GM19397 (cell line): ENCODE data around the gene PPCS.

Source experiments
- ATAC-seq: cut with Tn5 transposase; IDR thresholded peaks from one replicate; pipeline ENCODE4 v1.9.1; 2021; ENCODE audit warnings: mild to moderate bottlenecking, moderate library complexity; ENCODE audit not compliant: unreplicated experiment

The PPCS gene

GRCh38 chr1:42456010-42456753 lies at the start of gene PPCS, which contains the start of gene ZMYND12:
TSS of gene PPCS (plus strand) at chr1:42456543. CDS start at chr1:42456566, 23 bp downstream.
TSS of gene ZMYND12 (minus strand) at chr1:42456022. CDS start at chr1:42455997, 25 bp downstream.
- peak; percentile 85 for ATAC-seq

DNA sequence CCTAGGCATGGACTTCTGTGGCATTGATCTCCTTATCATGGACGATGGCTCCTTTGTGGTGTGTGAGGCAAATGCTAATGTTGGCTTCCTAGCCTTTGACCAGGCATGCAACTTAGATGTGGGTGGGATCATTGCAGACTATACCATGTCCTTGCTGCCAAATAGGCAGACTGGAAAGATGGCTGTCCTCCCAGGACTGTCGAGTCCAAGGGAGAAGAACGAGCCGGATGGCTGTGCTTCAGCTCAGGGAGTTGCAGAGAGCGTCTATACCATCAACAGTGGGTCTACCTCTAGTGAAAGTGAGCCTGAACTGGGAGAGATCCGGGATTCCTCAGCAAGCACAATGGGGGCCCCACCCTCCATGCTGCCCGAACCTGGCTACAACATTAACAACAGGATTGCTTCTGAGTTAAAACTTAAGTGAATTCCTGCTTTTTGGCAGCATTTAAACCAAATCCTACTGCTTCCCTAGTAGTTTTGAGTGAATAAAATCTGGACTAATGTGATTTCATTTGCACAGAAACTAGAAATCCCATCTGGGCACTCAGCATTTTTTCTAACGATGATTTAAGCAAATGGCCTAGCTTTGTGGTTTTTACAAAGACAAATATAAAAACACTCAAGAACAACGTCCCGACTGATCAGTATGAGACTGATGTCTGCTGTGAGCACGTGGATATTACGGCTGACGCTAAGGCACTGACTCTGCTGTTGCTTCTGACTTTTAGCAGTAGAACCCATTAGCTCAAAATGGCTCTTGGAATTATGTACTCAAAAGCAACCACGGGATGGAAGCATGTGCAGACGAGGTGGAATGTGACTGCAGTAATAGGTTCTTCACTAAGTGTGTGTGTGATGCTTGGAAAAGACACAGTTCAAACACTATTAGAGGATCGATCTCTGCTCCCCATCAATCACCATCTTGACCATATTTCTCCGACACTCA lies 41.5 kb upstream of the PPCS start:
- ATAC-seq = no peak

DNA sequence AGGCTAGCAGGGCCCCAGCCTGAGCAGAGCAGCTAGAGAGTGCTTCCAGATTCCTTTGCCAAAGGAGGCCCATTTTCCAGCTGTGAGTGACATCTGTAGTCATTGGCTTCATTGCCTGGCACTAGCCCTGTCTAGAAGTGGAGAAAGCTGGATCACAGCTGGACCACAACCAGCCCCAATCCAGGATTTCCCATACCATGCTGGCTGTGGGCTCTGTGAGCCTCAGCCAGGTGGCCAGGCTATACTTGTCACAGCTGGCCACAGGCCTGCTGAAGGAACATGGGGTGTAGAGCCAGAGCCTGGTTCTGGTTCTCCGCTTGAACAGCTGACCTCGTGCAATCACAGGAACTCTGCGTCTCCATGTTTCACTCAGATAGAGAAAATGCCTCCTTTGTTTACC lies 39.2 kb upstream of the PPCS start:
- no peak for ATAC-seq

DNA sequence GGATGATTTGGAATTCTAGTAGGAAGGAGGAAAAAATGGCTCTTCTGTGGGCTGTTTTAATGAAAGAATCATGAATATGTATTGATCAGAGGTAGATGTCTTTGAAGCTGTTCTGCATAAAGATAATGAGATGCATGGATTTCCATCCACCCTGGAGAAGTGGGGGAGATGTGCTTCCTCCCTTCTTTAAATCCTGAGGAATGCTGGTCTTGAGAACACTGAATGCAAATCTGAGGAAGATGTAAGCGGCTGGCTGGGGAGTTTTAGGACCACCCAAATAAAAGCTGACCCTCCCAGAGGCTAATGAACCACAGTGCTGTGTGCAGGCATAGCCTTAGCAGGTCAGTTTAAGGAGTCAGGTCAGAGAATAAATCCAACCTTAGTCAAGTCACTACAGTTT lies 37.8 kb upstream of the PPCS start:
- no peak for ATAC-seq

DNA sequence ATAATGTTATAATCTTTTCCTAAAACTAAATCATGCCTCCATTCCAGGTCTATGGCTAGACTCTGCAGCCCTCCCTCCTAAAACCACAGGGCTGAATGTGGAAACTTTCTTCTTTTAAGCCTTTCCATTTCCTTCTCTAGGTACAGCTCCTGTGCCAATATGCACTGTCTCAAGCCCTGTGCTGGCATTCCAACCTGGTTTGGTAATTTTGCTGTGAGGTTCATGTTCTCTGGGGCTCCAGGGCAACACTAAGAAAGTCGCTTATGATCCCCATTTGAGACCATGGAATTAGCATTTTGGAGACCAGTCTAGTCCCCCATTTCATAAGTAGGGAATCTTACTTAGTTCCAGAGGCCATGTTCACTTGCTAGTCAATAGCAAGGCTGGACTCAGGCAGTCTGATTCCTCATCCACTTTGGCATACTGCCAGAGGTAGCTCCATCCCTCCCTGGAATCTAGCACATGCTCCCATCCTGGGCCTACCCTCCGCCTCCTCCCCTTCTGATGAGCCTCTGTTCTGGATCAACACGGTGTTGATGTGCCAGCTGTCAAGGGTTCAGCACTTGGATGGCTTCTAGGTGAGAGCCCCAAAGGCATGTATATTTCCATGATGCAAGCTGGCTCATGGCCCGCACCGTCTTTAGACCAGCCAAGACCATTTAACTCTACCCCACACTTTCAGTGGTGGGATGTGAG lies 37.1 kb upstream of the PPCS start:
- no peak for ATAC-seq

DNA sequence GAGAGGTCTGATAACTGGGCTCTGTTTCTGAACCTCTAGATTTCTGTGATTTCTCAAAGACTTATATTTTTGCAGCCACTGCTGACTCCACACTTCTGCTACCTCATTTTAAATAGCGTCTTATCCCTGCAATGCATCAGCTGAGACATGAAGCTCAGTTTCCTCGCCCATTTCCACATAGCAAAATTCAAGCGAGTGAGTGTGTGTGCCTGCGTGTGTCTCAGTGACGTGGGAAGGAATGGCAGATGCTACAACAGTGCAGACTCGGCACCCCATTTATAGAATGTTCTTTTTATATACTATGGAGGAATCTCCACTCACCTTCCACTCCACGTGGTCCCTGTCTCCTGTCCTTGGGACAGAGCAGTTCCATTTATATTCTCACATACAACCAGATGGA lies 36.2 kb upstream of the PPCS start:
- ATAC-seq = no peak

DNA sequence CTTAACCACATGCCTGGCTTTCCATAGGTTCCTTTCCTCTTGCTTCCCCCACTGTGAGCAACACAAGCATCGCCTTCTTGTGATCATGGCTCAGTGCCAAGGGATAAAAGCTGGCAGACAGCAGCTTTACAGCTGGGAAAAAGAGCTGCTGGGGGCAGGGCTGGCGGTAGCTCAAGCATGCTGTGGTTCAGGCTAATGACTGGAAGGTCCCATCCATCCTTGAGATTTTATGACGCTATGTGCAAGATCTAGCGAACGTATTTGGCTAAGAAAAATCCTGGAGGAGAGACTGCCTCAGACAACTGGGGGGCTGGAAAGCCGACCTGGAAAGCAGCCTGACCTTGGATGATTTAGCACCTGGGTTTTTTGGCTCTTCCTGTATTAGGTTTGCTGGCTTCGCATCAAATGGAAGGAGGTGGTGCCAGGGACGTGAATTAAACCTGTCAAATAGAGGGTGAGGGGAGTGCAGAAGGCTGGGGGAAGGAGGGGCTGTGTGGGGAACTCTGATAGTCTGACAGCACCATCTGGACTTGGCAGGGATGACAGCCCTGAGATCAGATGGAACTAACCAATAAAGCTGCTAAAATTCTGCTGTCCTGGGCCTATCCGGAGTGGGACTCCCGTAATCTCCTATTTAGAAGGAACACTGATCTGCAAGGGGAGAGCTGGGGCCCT lies 35.3 kb upstream of the PPCS start:
- no peak for ATAC-seq

- no peak for ATAC-seq
Observed at GRCh38 chr1:42422737-42423136, 33.6 kb upstream of the PPCS start.

DNA sequence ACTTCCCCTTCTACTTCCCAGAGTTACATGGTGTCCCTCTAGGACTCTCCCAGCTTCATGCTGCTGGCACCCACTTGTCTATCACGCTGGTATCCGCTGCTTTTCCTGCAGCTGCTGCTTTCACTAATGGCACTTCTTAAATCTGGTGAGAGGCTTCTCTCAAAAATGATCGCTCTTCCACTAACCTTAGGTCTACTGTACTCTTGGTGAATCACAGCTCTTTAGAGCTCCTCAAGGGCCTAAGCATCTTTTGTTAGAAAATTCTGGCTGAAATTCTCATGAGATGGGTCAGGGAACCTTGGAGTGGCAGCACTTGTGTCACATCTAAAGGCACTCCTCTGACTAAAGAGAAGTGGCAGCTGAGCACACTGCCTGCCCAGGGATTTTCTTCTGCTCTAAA lies 32.7 kb upstream of the PPCS start:
- ATAC-seq = no peak

DNA sequence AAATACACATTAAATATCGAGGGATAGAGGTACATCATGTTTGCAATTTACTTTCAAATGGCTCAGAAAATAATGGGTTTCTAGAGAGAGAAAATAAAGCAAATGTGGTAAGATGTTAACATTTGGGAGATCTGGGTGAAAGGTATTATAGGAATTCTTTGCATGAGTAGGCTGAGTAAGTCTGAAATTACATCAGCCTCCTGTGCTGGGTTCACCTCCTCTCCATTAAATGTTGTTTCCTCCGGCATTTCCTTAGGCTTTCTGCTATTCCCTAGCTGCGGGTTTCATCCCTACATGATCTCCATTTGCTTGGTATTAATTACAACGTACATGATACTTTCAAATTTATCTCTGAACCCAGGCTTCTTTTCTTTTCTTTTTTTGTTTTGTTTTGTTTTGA lies 32.1 kb upstream of the PPCS start:
- ATAC-seq = no peak

GRCh38 chr1:42427240-42427639 lies 29.1 kb upstream of the PPCS start:
- no peak for ATAC-seq

- no peak for ATAC-seq
Observed at GRCh38 chr1:42429603-42430002, 26.7 kb upstream of the PPCS start.

- no peak for ATAC-seq
Observed at GRCh38 chr1:42430286-42431135, 25.8 kb upstream of the PPCS start.

- no peak for ATAC-seq
Observed at GRCh38 chr1:42431514-42431913, 24.8 kb upstream of the PPCS start.

DNA sequence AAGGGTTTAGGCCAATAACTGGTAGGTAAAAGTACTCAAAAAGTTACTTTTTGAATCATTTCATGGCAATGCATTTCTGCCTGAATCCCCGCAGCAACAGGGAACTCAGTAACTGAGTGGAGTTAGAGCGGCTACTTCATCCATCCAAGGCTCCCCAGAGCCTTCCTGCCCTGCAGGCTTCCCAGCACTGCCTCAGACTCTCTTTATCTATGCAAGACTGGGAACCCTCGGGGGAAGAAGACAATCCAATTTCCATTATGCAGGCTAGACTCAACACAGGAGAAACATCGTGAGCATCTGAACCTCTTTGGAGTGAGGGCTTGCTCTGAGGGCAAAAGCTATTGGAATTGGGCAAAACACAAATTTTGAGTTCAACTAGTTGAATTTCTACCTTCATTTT lies 23.6 kb upstream of the PPCS start:
- no peak for ATAC-seq

DNA sequence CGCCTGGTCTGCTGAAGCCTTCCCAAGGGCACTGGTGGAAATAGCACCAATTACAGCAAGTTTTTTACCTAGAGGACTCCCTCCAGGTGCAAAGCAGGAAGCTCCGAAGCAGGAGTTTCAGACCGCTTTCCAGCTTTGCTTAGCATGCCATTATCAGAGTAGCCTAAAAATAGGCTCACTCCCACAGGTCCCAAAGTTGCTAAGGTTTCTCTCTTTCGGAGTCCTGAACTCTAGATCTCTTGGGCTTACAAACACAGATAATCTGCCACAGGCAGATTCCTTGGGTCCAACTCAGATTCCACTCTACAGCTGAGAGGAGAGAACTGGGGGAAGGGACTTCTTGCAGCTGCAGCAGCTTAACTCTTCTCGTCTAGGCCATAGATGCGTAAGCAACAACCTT lies 23.0 kb upstream of the PPCS start:
- no peak for ATAC-seq

DNA sequence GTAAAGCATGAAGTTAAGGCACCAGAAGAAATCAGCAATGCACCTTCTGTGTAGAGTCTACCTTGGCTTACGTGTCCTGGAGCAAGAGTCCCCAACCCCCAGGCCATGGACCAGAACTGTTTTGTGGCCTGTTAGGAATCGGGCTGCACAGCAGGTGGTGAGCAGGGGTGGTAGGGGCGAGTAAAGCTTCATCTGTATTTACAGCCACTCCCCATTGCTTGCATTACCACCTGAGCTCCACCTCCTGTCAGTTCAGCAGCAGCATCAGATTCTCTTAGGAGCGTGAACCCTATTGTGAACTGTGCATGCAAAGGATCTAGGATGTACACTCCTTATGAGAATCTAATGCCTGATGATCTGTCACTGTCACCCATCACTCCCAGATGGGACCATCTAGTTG lies 22.0 kb upstream of the PPCS start:
- no peak for ATAC-seq

- no peak for ATAC-seq
Observed at GRCh38 chr1:42439940-42440339, 16.4 kb upstream of the PPCS start.

DNA sequence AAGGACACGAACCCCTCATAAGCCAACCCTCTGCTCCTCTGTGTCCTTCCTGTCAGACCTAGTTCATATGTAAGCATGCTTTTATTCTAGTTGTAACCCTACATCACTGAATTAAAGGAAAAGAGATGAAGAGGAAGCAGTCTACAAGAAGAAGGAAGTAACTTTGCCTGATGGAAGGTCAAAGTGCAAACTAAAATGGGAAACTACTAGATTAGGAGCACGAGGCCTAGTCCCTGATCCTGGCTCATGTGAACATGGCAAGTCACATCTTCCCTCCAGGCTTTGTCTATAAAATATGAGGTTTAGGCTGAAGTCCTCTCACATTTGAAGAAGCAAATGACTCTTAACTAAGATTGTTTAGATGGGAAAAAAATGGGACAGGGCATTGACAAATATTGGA lies 13.7 kb upstream of the PPCS start:
- ATAC-seq = no peak

- ATAC-seq = no peak
Observed at GRCh38 chr1:42449256-42449655, 7.1 kb upstream of the PPCS start.
